Vagina (tissue), 2 donors: Measurements from ENCODE around the gene SMG6. TPM values are rescaled to one million over a fixed set of nuclear protein-coding genes. Genes with fewer than 3 reads are reported as not detected.

Experiments
- DNase-seq, 2 donors: peaks; one replicate each; pipeline ENCODE4 v3.0.0-alpha.2; 2017; ENCODE audit errors: extremely low spot score in 2 of 2
- H3K27ac ChIP-seq: fragments of 200-600 bp; sonication (generic); one replicate; pipeline ENCODE4 v1.5.1; 2019
- H3K27me3 ChIP-seq: fragments of 200-600 bp; sonication (generic); one replicate; pipeline ENCODE4 v1.5.1; 2019
- H3K36me3 ChIP-seq, 2 donors: fragments of 200-600 bp; sonication (generic); one replicate each; pipeline ENCODE4 v1.5.1; 2017 to 2019
- H3K4me1 ChIP-seq: fragments of 200-600 bp; sonication (generic); one replicate; pipeline ENCODE4 v1.5.1; 2019
- H3K4me3 ChIP-seq, 2 donors: fragments of 200-600 bp; sonication (generic); 1 replicate in 1 of 2; 2 replicates in 1 of 2; pipeline ENCODE4 v1.5.1; 2016 to 2019
- H3K9me3 ChIP-seq: fragments of 200-600 bp; sonication (generic); one replicate; pipeline ENCODE4 v1.5.1; 2019
- CTCF ChIP-seq, 3 experiments: fragments of 450-650 bp in 2 of 3; fragments of 200-600 bp in 1 of 3; sonication (generic) in 1 of 3; IDR thresholded peaks; one replicate each; pipeline ENCODE4 v1.5.1; 2017 to 2019; ENCODE audit warnings: antibody characterized with exemption in 3 of 3, mild to moderate bottlenecking in 2 of 3, moderate library complexity in 2 of 3
- POLR2A ChIP-seq, 2 donors: fragments of 450-650 bp; IDR thresholded peaks; one replicate each; pipeline ENCODE4 v1.6.1; 2017; ENCODE audit warnings: antibody characterized with exemption in 2 of 2, mild to moderate bottlenecking in 2 of 2, moderate library complexity in 2 of 2
- POLR2AphosphoS5 ChIP-seq, 2 donors: sonication (generic); formaldehyde crosslinking; IDR thresholded peaks; one replicate each; pipeline ENCODE4 v1.9.0; 2017; ENCODE audit warnings: antibody characterized with exemption in 2 of 2, mild to moderate bottlenecking in 2 of 2, low read depth in 1 of 2; ENCODE audit not compliant: insufficient read depth in 1 of 2
- intact Hi-C: fragments of 100-400 bp; cut with DNase I; formaldehyde crosslinking; loops from one replicate; pipeline ENCODE4 v1.15.1; 2023
- total RNA-seq: library from RNA; depleted of rRNA; stranded (reverse); fragments of >200 nt; gene quantifications from one replicate; pipeline ENCODE4 v1.2.3, GENCODE V29; 2016

SMG6 gene
- total RNA-seq, 1 donor from 2014 or later = 46.2 TPM

DNA sequence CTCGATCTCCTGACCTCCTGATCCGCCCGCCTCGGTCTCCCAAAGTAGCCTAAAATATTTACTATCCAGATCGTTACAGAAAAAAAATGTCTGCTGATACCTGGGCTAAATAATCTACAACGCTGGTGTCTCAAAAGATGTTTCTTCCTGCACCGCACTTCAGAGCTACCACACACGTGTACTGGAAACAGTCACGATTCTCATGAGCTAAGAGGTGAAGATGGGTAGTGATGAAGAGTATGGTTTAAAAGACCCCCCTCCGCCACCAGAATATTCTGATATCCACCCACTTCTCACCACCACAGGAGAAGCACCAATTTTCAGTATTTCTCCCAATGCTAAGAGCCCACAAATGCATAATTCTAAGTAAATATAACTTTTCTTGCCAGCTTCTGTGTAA is 50.2 kb downstream of the SMG6 start:
- H3K4me3 ChIP-seq = no peak overlapping the region
- no peaks in the 10 kb centered on the region for H3K4me1 ChIP-seq
- no peaks in the 10 kb centered on the region for H3K36me3 ChIP-seq
- H3K9me3 ChIP-seq = no peaks in the 10 kb centered on the region
- DNase-seq = no peak
- TF ChIP-seq CTCF (IDR thresholded peaks at IDR 0.05) = no peak
- no peak for TF ChIP-seq POLR2AphosphoS5 (IDR thresholded peaks at IDR 0.05; ENCODE audit: insufficient read depth in 1 of 2, low read depth in 1 of 2)
- TF ChIP-seq POLR2A (IDR thresholded peaks at IDR 0.05) = no peak
- H3K27ac ChIP-seq = no peak overlapping the region
- intact Hi-C loops = no loop called here
- no peaks in the 10 kb centered on the region for H3K27me3 ChIP-seq

GRCh38 chr17:2251098-2251497 is 52.5 kb downstream of the SMG6 start:
- Histone ChIP-seq H3K27ac (no peak overlapping the region), H3K36me3 (peaks cover 0 to 4% of the 10 kb centered on the region in 2 donors), H3K27me3 (no peaks in the 10 kb centered on the region), H3K9me3 (no peaks in the 10 kb centered on the region), H3K4me3 (no peak overlapping the region), H3K4me1 (no peaks in the 10 kb centered on the region)
- TF ChIP-seq POLR2AphosphoS5 (IDR thresholded peaks at IDR 0.05; ENCODE audit: insufficient read depth in 1 of 2, low read depth in 1 of 2) (no peak), POLR2A (IDR thresholded peaks at IDR 0.05) (no peak), CTCF (IDR thresholded peaks at IDR 0.05) (no peak)
- DNase-seq = no peak
- intact Hi-C loops = no loop called here

DNA sequence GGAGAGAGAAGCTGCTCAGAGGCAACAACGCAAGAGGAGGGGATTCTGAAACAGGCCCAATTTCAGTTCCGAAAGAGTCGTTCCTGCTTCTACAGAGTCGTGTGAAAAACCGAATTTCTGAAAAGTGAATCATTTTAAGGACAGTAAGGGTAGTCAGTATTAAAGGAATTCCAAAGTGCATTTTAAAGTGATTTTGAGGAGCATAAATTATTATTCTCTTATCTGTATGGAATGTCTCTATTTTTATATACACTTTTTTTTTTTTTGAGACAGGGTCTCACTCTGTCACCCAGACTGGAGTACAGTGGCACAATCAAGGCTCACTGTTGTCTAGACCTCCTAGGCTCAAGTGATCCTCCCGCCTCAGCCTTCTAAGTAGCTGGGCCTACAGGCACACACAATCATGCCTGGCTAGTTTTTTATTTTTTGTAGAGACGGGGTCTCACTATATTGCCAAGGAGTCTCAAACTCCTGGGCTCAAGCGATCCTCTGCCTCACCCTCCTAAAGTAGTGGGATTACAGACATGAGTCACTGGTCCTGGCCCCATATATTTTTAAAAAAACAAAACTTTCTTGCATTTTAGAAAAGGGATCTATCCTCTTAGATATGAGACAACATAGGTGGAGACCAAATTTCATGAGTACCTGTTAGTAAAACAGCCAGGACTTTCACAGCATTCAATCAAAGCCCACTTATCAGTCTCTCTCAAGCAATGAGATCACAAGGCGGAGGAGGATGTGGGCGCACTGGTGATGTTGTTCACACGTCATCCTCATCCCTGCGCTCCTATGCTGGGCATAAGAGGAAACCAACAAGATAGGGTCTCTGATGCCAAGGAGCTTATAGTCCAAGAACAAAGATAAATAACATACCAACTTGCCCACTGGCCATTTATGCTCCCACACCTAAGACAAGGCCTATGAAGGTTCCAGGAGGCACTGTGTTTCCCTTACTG is 53.2 kb downstream of the SMG6 start:
- Histone ChIP-seq H3K27me3 (no peaks in the 10 kb centered on the region), H3K4me1 (peaks cover 2% of the 10 kb centered on the region), H3K36me3 (peaks cover 0 to 4% of the 10 kb centered on the region in 2 donors), H3K27ac (no peak overlapping the region), H3K4me3 (no peak overlapping the region), H3K9me3 (no peaks in the 10 kb centered on the region)
- TF ChIP-seq POLR2AphosphoS5 (IDR thresholded peaks at IDR 0.05; ENCODE audit: insufficient read depth in 1 of 2, low read depth in 1 of 2) (no peak), CTCF (IDR thresholded peaks at IDR 0.05) (no peak), POLR2A (IDR thresholded peaks at IDR 0.05) (no peak)
- DNase-seq = no peak
- intact Hi-C loops = no loop called here

GRCh38 chr17:2247005-2247404 is 56.6 kb downstream of the SMG6 start:
- peaks cover 0 to 9% of the 10 kb centered on the region in 2 donors for H3K36me3 ChIP-seq
- peaks cover 26% of the 10 kb centered on the region for H3K4me1 ChIP-seq
- H3K27ac ChIP-seq = no peak overlapping the region
- H3K27me3 ChIP-seq = no peaks in the 10 kb centered on the region
- H3K9me3 ChIP-seq = no peaks in the 10 kb centered on the region
- intact Hi-C loops = no loop called here
- H3K4me3 ChIP-seq = no peak overlapping the region
- no peak for DNase-seq
- TF ChIP-seq POLR2A (IDR thresholded peaks at IDR 0.05) (no peak), CTCF (IDR thresholded peaks at IDR 0.05) (no peak), POLR2AphosphoS5 (IDR thresholded peaks at IDR 0.05; ENCODE audit: insufficient read depth in 1 of 2, low read depth in 1 of 2) (no peak)
